Measurements from ENCODE around the gene TRIM44.

Gene TRIM44

GRCh38 chr11:35655856-35656255 lies 6.7 kb upstream of the TRIM44 start:
- TF ChIP-seq CTCF (IDR thresholded peaks at IDR 0.05; ENCODE audit: low read depth, low read length), result no peak
- H3K4me3 ChIP-seq (replicated peaks in 1 of 2; ENCODE audit: low read depth in 2 of 2, low read length in 2 of 2), result no peak overlapping the region
- DNase-seq (ENCODE audit: low read depth in 2 of 2), result no peak

- no peak for DNase-seq (ENCODE audit: low read depth in 2 of 2)
- TF ChIP-seq CTCF (IDR thresholded peaks at IDR 0.05; ENCODE audit: low read depth, low read length), result no peak
- no peak overlapping the region for H3K4me3 ChIP-seq (replicated peaks in 1 of 2; ENCODE audit: low read depth in 2 of 2, low read length in 2 of 2)
These were observed 4.3 kb upstream of the TRIM44 start for GRCh38 chr11:35658020-35658948.

- no peak for TF ChIP-seq CTCF (IDR thresholded peaks at IDR 0.05; ENCODE audit: low read depth, low read length)
- no peak for DNase-seq (ENCODE audit: low read depth in 2 of 2)
- peak overlapping the region in 1 of 2 donors; percentile 73 for H3K4me3 ChIP-seq (replicated peaks in 1 of 2; ENCODE audit: low read depth in 2 of 2, low read length in 2 of 2)
These were observed 1.0 kb upstream of the TRIM44 start for GRCh38 chr11:35661534-35661933.

GRCh38 chr11:35662061-35662648 lies 420 bp upstream of the TRIM44 start:
- no peak for TF ChIP-seq CTCF (IDR thresholded peaks at IDR 0.05; ENCODE audit: low read depth, low read length)
- H3K4me3 ChIP-seq (replicated peaks in 1 of 2; ENCODE audit: low read depth in 2 of 2, low read length in 2 of 2), result peak overlapping the region; percentile 57 to 73
- DNase-seq (ENCODE audit: low read depth in 2 of 2), result no peak

GRCh38 chr11:35663408-35663702 lies 780 bp downstream of the TRIM44 start:
- peak overlapping the region; percentile 57 to 73 for H3K4me3 ChIP-seq (replicated peaks in 1 of 2; ENCODE audit: low read depth in 2 of 2, low read length in 2 of 2)
- DNase-seq (ENCODE audit: low read depth in 2 of 2), result no peak
- TF ChIP-seq CTCF (IDR thresholded peaks at IDR 0.05; ENCODE audit: low read depth, low read length), result no peak

GRCh38 chr11:35664977-35665441 lies 2.4 kb downstream of the TRIM44 start:
- no peak for TF ChIP-seq CTCF (IDR thresholded peaks at IDR 0.05; ENCODE audit: low read depth, low read length)
- peak in 1 of 2 donors; percentile 48 for DNase-seq (ENCODE audit: low read depth in 2 of 2)
- H3K4me3 ChIP-seq (replicated peaks in 1 of 2; ENCODE audit: low read depth in 2 of 2, low read length in 2 of 2), result no peak overlapping the region
